ENCODE data around the gene KIF6. TPM values are rescaled to one million over a fixed set of nuclear protein-coding genes. Genes with fewer than 3 reads are reported as not detected.

The KIF6 gene
- total RNA-seq, 1 donor from 2014 or later: 1.0 TPM

GRCh38 chr6:39362487-39362865 is 362.7 kb downstream of the KIF6 start:
- peaks cover 0 to 9% (median 0%) of the 10 kb centered on the region in 3 donors for H3K27me3 ChIP-seq (ENCODE audit: control insufficient read depth in 3 of 3, insufficient read depth in 3 of 3, low read length in 3 of 3)
- H3K36me3 ChIP-seq (ENCODE audit: control insufficient read depth in 3 of 3, insufficient read depth in 3 of 3, low read length in 3 of 3): no peaks in the 10 kb centered on the region
- H3K4me1 ChIP-seq (ENCODE audit: control insufficient read depth in 3 of 3, insufficient read depth in 3 of 3, low read length in 3 of 3): peaks cover 3 to 9% (median 5%) of the 10 kb centered on the region in 3 donors
- H3K9me3 ChIP-seq (ENCODE audit: control insufficient read depth in 3 of 3, low read length in 3 of 3): no peaks in the 10 kb centered on the region
- H3K9ac ChIP-seq (ENCODE audit: low read depth in 1 of 3, low read length in 3 of 3): peak overlapping the region in 1 of 3 donors; percentile 41
- no peak overlapping the region for H3K27ac ChIP-seq (ENCODE audit: low read depth, low read length)
- H3K4me3 ChIP-seq (ENCODE audit: low read length in 3 of 3): no peak overlapping the region

GRCh38 chr6:39361657-39362486 is 363.3 kb downstream of the KIF6 start:
- Histone ChIP-seq H3K27ac (ENCODE audit: low read depth, low read length) (no peak overlapping the region), H3K36me3 (ENCODE audit: control insufficient read depth in 3 of 3, insufficient read depth in 3 of 3, low read length in 3 of 3) (no peaks in the 10 kb centered on the region), H3K27me3 (ENCODE audit: control insufficient read depth in 3 of 3, insufficient read depth in 3 of 3, low read length in 3 of 3) (peaks cover 0 to 5% (median 0%) of the 10 kb centered on the region in 3 donors), H3K4me3 (ENCODE audit: low read length in 3 of 3) (peak overlapping the region in 2 of 3 donors; percentile 10 to 50), H3K9ac (ENCODE audit: low read depth in 1 of 3, low read length in 3 of 3) (peak overlapping the region in 1 of 3 donors; percentile 41), H3K4me1 (ENCODE audit: control insufficient read depth in 3 of 3, insufficient read depth in 3 of 3, low read length in 3 of 3) (peaks cover 3 to 9% (median 5%) of the 10 kb centered on the region in 3 donors), H3K9me3 (ENCODE audit: control insufficient read depth in 3 of 3, low read length in 3 of 3) (no peaks in the 10 kb centered on the region)

- no peak overlapping the region for H3K4me3 ChIP-seq (ENCODE audit: low read length in 3 of 3)
- H3K36me3 ChIP-seq (ENCODE audit: control insufficient read depth in 3 of 3, insufficient read depth in 3 of 3, low read length in 3 of 3): no peaks in the 10 kb centered on the region
- H3K9ac ChIP-seq (ENCODE audit: low read depth in 1 of 3, low read length in 3 of 3): peak overlapping the region in 1 of 3 donors; percentile 40
- H3K4me1 ChIP-seq (ENCODE audit: control insufficient read depth in 3 of 3, insufficient read depth in 3 of 3, low read length in 3 of 3): peaks cover 3 to 9% (median 5%) of the 10 kb centered on the region in 3 donors
- H3K9me3 ChIP-seq (ENCODE audit: control insufficient read depth in 3 of 3, low read length in 3 of 3): no peaks in the 10 kb centered on the region
- H3K27me3 ChIP-seq (ENCODE audit: control insufficient read depth in 3 of 3, insufficient read depth in 3 of 3, low read length in 3 of 3): peaks cover 0 to 5% (median 0%) of the 10 kb centered on the region in 3 donors
- H3K27ac ChIP-seq (ENCODE audit: low read depth, low read length): no peak overlapping the region
Measured at GRCh38 chr6:39360378-39360777, 364.8 kb downstream of the KIF6 start.

DNA sequence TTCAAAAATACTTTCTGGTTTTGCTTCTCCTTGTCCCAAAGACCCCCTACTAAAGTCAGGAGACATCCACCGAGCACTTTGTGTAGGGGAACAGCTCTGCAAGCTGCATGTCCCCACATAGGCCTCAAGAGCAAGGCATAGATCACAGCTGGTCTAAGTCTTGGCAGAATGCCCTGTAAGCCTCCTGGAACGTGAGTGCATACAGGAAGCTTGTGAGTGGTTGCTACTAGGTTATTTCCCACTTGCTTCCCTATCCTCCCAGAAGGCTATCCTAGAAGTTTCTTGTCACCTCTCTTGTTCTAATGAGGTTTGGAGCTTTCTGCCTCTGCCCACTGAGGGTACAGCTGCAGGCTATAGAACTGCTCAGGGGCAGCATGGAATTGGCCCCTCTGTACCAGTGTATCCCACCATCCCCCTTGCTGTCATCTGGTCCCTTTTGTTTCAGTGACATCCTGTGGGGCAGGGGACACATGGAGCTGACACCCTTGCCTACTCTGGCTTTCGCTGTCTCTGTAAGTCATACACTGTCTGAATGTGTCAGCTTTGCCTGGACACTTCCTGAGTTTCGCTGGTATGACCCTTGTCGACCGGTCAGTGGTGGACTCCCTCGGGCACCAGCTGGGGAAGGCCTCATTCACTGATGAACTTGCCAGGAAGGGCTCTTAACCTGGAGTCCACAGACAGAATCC is 367.1 kb downstream of the KIF6 start:
- H3K27ac ChIP-seq (ENCODE audit: low read depth, low read length): no peak overlapping the region
- no peaks in the 10 kb centered on the region for H3K9me3 ChIP-seq (ENCODE audit: control insufficient read depth in 3 of 3, low read length in 3 of 3)
- H3K27me3 ChIP-seq (ENCODE audit: control insufficient read depth in 3 of 3, insufficient read depth in 3 of 3, low read length in 3 of 3): peaks cover 0 to 2% (median 0%) of the 10 kb centered on the region in 3 donors
- no peak overlapping the region for H3K9ac ChIP-seq (ENCODE audit: low read depth in 1 of 3, low read length in 3 of 3)
- no peak overlapping the region for H3K4me3 ChIP-seq (ENCODE audit: low read length in 3 of 3)
- H3K4me1 ChIP-seq (ENCODE audit: control insufficient read depth in 3 of 3, insufficient read depth in 3 of 3, low read length in 3 of 3): peaks cover 3 to 9% (median 5%) of the 10 kb centered on the region in 3 donors
- H3K36me3 ChIP-seq (ENCODE audit: control insufficient read depth in 3 of 3, insufficient read depth in 3 of 3, low read length in 3 of 3): no peaks in the 10 kb centered on the region

GRCh38 chr6:39353698-39354315 is 371.4 kb downstream of the KIF6 start:
- Histone ChIP-seq H3K9me3 (ENCODE audit: control insufficient read depth in 3 of 3, low read length in 3 of 3) (no peaks in the 10 kb centered on the region), H3K4me3 (ENCODE audit: low read length in 3 of 3) (no peak overlapping the region), H3K36me3 (ENCODE audit: control insufficient read depth in 3 of 3, insufficient read depth in 3 of 3, low read length in 3 of 3) (no peaks in the 10 kb centered on the region), H3K9ac (ENCODE audit: low read depth in 1 of 3, low read length in 3 of 3) (no peak overlapping the region), H3K27ac (ENCODE audit: low read depth, low read length) (no peak overlapping the region), H3K4me1 (ENCODE audit: control insufficient read depth in 3 of 3, insufficient read depth in 3 of 3, low read length in 3 of 3) (peaks cover 0 to 5% (median 0%) of the 10 kb centered on the region in 3 donors), H3K27me3 (ENCODE audit: control insufficient read depth in 3 of 3, insufficient read depth in 3 of 3, low read length in 3 of 3) (peaks cover 0 to 5% (median 0%) of the 10 kb centered on the region in 3 donors)

- no peaks in the 10 kb centered on the region for H3K4me1 ChIP-seq (ENCODE audit: control insufficient read depth in 3 of 3, insufficient read depth in 3 of 3, low read length in 3 of 3)
- no peak overlapping the region for H3K9ac ChIP-seq (ENCODE audit: low read depth in 1 of 3, low read length in 3 of 3)
- H3K36me3 ChIP-seq (ENCODE audit: control insufficient read depth in 3 of 3, insufficient read depth in 3 of 3, low read length in 3 of 3): no peaks in the 10 kb centered on the region
- H3K27me3 ChIP-seq (ENCODE audit: control insufficient read depth in 3 of 3, insufficient read depth in 3 of 3, low read length in 3 of 3): peaks cover 0 to 5% (median 0%) of the 10 kb centered on the region in 3 donors
- H3K4me3 ChIP-seq (ENCODE audit: low read length in 3 of 3): no peak overlapping the region
- H3K27ac ChIP-seq (ENCODE audit: low read depth, low read length): no peak overlapping the region
- no peaks in the 10 kb centered on the region for H3K9me3 ChIP-seq (ENCODE audit: control insufficient read depth in 3 of 3, low read length in 3 of 3)
Measured at GRCh38 chr6:39350723-39351505, 374.3 kb downstream of the KIF6 start.

- Histone ChIP-seq H3K4me3 (ENCODE audit: low read length in 3 of 3) (no peak overlapping the region), H3K36me3 (ENCODE audit: control insufficient read depth in 3 of 3, insufficient read depth in 3 of 3, low read length in 3 of 3) (no peaks in the 10 kb centered on the region), H3K27ac (ENCODE audit: low read depth, low read length) (no peak overlapping the region), H3K4me1 (ENCODE audit: control insufficient read depth in 3 of 3, insufficient read depth in 3 of 3, low read length in 3 of 3) (peaks cover 0 to 4% (median 0%) of the 10 kb centered on the region in 3 donors), H3K9ac (ENCODE audit: low read depth in 1 of 3, low read length in 3 of 3) (no peak overlapping the region), H3K27me3 (ENCODE audit: control insufficient read depth in 3 of 3, insufficient read depth in 3 of 3, low read length in 3 of 3) (peaks cover 0 to 5% (median 0%) of the 10 kb centered on the region in 3 donors), H3K9me3 (ENCODE audit: control insufficient read depth in 3 of 3, low read length in 3 of 3) (no peaks in the 10 kb centered on the region)
Measured at GRCh38 chr6:39348740-39349139, 376.5 kb downstream of the KIF6 start.

GRCh38 chr6:39347906-39348585 is 377.2 kb downstream of the KIF6 start:
- H3K27me3 ChIP-seq (ENCODE audit: control insufficient read depth in 3 of 3, insufficient read depth in 3 of 3, low read length in 3 of 3): peaks cover 0 to 5% (median 0%) of the 10 kb centered on the region in 3 donors
- no peak overlapping the region for H3K27ac ChIP-seq (ENCODE audit: low read depth, low read length)
- H3K4me1 ChIP-seq (ENCODE audit: control insufficient read depth in 3 of 3, insufficient read depth in 3 of 3, low read length in 3 of 3): peaks cover 0 to 7% (median 0%) of the 10 kb centered on the region in 3 donors
- no peak overlapping the region for H3K4me3 ChIP-seq (ENCODE audit: low read length in 3 of 3)
- H3K9me3 ChIP-seq (ENCODE audit: control insufficient read depth in 3 of 3, low read length in 3 of 3): no peaks in the 10 kb centered on the region
- H3K9ac ChIP-seq (ENCODE audit: low read depth in 1 of 3, low read length in 3 of 3): no peak overlapping the region
- no peaks in the 10 kb centered on the region for H3K36me3 ChIP-seq (ENCODE audit: control insufficient read depth in 3 of 3, insufficient read depth in 3 of 3, low read length in 3 of 3)

DNA sequence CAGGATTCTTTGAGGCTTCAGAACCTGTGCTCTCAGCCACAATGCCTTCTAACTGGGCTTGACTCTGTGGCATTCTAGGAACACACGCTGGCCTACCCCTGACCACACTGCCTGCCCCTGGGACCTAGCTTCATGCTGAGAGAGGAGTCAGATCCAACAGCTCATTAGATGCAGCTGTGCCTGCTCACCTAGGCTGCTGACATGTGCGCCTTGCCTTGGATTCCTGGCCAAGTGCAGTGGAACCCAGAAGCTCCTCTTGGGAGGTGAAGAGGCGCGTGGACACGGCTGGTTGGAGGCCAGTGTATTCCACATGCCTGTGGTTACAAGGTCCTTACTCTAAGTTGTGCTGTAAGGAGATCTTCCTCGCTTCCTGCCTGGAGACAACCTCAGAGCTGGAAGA is 378.0 kb downstream of the KIF6 start:
- peaks cover 0 to 5% (median 0%) of the 10 kb centered on the region in 3 donors for H3K27me3 ChIP-seq (ENCODE audit: control insufficient read depth in 3 of 3, insufficient read depth in 3 of 3, low read length in 3 of 3)
- H3K36me3 ChIP-seq (ENCODE audit: control insufficient read depth in 3 of 3, insufficient read depth in 3 of 3, low read length in 3 of 3): no peaks in the 10 kb centered on the region
- no peak overlapping the region for H3K9ac ChIP-seq (ENCODE audit: low read depth in 1 of 3, low read length in 3 of 3)
- no peak overlapping the region for H3K4me3 ChIP-seq (ENCODE audit: low read length in 3 of 3)
- no peaks in the 10 kb centered on the region for H3K9me3 ChIP-seq (ENCODE audit: control insufficient read depth in 3 of 3, low read length in 3 of 3)
- H3K27ac ChIP-seq (ENCODE audit: low read depth, low read length): no peak overlapping the region
- H3K4me1 ChIP-seq (ENCODE audit: control insufficient read depth in 3 of 3, insufficient read depth in 3 of 3, low read length in 3 of 3): peaks cover 0 to 7% (median 3%) of the 10 kb centered on the region in 3 donors

Measured in skeletal muscle tissue (tissue), 4 donors.